Skeletal muscle satellite cell (primary cell): ENCODE data around the gene SFXN2.

Experiments
- H3K27me3 ChIP-seq: 2 replicates; pipeline ENCODE4 v1.7.0; 2013; ENCODE audit warnings: low read length; ENCODE audit not compliant: control insufficient read depth, insufficient read depth
- H3K36me3 ChIP-seq: 2 replicates; pipeline ENCODE4 v1.7.0; 2013; ENCODE audit warnings: mild to moderate bottlenecking, control low read depth, low read length; ENCODE audit not compliant: insufficient read depth
- H3K4me1 ChIP-seq: 2 replicates; pipeline ENCODE4 v1.7.0; 2013; ENCODE audit warnings: low read length; ENCODE audit not compliant: control insufficient read depth, insufficient read depth
- H3K4me2 ChIP-seq: 2 replicates; pipeline ENCODE4 v1.7.0; 2013; ENCODE audit warnings: mild to moderate bottlenecking, low read length
- H3K4me3 ChIP-seq: 2 replicates; pipeline ENCODE4 v1.7.0; 2013; ENCODE audit warnings: low read length
- H3K9ac ChIP-seq: 2 replicates; pipeline ENCODE4 v1.7.0; 2013; ENCODE audit warnings: mild to moderate bottlenecking, low read depth, low read length, moderate library complexity
- H3K9me3 ChIP-seq: replicated peaks from 2 replicates; pipeline ENCODE4 v1.7.0; 2013; ENCODE audit warnings: mild to moderate bottlenecking, control low read depth, low read length

Gene SFXN2

DNA sequence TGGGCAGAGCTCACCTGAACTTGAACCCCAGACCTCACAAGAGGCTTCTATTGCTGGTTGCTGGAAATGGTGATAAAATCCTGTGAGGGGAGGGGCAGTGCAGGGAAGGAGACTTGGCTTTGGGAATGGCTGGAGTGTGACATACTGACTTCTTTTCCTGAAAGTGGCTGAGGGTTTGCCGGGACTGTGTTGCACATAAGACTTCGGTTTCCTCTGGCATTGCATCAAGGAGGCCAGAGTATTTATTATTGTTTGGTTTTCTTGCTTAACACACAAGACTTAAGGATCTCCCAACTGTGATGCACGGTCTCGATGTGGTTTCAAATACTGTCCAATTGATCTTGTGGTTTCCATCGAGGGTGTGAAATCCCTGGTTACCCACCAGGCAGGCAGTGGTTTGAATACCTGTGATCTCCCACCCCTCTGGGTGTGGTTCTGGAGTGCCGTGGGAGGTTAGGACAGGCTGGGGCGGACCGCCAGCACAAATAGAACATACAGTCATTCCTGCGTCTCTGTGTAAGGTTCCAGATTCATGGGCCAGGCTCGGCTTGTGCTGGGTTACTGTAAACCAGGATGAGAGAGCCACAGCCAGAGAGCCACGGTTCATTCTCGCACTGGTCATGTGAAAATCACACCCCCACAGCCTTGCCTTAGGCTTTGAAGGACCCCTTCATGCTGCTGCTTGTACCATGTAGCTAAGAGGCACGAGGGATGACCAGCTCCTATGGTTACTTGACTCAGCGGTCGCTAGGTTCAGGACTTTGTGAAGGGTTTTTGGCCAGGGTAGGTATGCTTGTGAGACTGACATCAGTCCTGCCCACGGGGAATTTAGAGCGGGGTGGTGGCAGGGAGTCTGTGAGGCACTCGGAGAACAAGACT, 68.5 kb downstream of the SFXN2 start:
- H3K9me3 ChIP-seq = no peaks in the 10 kb centered on the region
- peak overlapping the region; percentile 72 for H3K4me2 ChIP-seq
- H3K4me1 ChIP-seq = peaks cover 60% of the 10 kb centered on the region
- H3K9ac ChIP-seq = peak overlapping the region; percentile 77
- no peaks in the 10 kb centered on the region for H3K27me3 ChIP-seq
- H3K4me3 ChIP-seq = peak overlapping the region; percentile 51
- peaks cover 5% of the 10 kb centered on the region for H3K36me3 ChIP-seq

DNA sequence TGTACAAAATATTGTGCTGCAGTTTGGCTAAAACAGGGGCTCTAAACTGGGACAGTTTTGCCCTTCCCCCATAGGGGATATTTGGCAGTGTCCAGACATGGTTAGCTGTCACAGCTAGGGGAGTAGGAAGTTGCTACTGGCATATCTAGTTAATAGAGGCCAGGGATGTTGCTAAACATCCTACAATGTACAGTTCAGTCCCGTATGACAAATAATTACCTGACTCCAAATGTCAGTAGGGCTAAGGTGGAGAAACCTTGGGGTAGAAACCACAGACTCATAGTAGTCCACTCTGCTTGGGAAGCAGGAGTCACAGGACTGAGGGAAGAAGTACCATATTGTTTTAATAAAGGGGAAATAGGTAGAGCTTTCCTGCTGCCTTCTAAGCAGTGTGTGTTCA, 69.1 kb downstream of the SFXN2 start:
- H3K9me3 ChIP-seq = no peaks in the 10 kb centered on the region
- peaks cover 2% of the 10 kb centered on the region for H3K36me3 ChIP-seq
- peak overlapping the region; percentile 72 for H3K4me2 ChIP-seq
- H3K4me3 ChIP-seq = peak overlapping the region; percentile 51
- no peaks in the 10 kb centered on the region for H3K27me3 ChIP-seq
- H3K9ac ChIP-seq = peak overlapping the region; percentile 77
- H3K4me1 ChIP-seq = peaks cover 53% of the 10 kb centered on the region

DNA sequence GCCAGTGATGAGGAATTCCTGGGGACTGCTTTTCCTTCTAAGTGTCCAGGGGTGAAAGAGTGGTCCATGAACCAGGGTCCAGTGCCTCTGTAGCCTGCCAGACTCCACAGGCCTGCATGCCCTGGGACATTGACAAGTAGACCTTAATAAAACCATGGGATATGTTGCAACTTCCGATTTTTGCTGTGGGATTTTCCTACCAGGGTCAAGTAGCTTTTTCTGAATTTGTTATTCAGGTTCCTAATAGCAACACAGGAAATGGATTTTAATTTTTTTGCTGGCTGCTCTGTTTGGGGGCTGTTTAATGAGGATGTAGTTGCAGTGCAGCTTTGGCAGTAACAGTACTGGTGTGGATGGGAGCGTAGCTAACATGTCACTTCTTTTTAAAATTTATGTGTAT, 71.4 kb downstream of the SFXN2 start:
- H3K36me3 ChIP-seq = peaks cover 3% of the 10 kb centered on the region
- H3K9ac ChIP-seq = no peak overlapping the region
- H3K9me3 ChIP-seq = no peaks in the 10 kb centered on the region
- H3K4me2 ChIP-seq = no peak overlapping the region
- peaks cover 33% of the 10 kb centered on the region for H3K4me1 ChIP-seq
- no peak overlapping the region for H3K4me3 ChIP-seq
- no peaks in the 10 kb centered on the region for H3K27me3 ChIP-seq

DNA sequence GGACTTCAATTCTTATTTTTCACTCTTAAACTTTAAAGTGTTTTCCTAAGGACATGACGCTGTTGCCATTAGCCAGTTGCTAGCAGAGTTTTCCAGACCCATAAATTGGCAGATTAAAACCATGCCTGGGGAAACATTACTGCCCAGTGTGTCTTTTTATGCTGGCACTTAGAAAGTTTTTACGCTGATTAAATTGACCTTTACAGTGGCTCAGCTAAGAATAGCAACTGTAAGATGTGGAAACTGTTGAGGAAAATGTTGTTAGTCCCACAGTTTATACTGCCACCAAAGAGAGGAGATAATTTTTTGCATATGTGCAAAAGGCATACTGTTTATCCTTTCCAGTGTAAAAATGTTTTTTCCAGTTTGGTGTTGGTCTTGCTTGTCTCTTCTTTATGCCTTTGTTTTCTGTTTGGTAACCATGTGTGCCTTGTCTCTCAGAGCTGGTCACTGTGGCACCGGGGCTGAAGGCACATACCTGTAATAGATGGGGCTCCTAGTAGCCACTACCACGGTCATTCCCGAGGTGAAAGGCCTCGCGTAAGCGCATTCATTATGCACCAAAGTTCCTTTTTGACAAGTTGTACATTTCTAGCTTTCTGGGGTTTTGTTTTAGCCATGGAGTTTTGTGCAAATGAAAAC, 77.4 kb downstream of the SFXN2 start:
- Histone ChIP-seq H3K9ac (no peak overlapping the region), H3K4me1 (peaks cover 16% of the 10 kb centered on the region), H3K9me3 (no peaks in the 10 kb centered on the region), H3K36me3 (peaks cover 12% of the 10 kb centered on the region), H3K4me2 (no peak overlapping the region), H3K27me3 (no peaks in the 10 kb centered on the region), H3K4me3 (no peak overlapping the region)
